Subcutaneous adipose tissue (tissue), 4 donors: Measurements from ENCODE around the gene MDFIC. TPM values are rescaled to one million over a fixed set of nuclear protein-coding genes. Genes with fewer than 3 reads are reported as not detected.

Experiments
- total RNA-seq, 4 donors: library from RNA; depleted of rRNA; stranded (reverse); fragments of >200 nt; gene quantifications; one replicate each; pipeline ENCODE4 v1.1.0, GENCODE V29; 2016
- TF ChIP-seq, protein P1 (sequence below): fragments of 450-650 bp; IDR thresholded peaks from one replicate; pipeline ENCODE4 v1.5.1; 2016; ENCODE audit warnings: low read depth, mild to moderate bottlenecking, control low read depth, antibody characterized with exemption, moderate library complexity

MDFIC gene
- total RNA-seq, 4 donors from 2014 or later = 104 to 132 (median 123) TPM

DNA sequence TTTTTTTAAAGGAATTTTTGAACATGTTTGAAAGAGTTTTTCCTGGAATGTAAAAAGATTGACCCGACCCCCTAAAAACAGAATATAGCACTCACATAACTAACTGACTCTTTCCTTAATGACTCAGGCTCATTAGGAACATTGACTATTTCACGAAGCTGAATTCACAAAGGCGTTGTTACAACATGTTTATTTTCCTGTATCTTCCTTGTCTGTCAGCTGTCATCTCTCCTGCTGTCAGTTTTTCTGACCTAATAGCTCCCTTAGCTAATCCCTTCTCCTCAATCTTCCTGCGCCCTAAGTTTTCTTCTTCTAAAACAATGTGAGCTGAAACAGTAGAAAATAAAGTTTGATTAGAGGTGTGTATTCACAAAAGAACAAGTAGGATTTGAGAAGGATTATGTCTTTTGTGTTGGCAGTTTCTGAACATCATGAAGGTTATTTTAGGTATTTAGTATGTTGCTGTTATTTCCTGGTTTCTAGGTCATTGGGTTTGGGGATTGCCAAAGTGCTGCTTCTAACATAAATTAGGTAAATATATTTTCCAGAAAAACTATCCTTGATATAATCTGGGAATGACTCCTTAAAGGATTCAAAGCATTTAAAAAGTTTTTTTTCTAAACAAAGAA lies 4.6 kb upstream of the MDFIC start:
- TF ChIP-seq, protein P1, sequence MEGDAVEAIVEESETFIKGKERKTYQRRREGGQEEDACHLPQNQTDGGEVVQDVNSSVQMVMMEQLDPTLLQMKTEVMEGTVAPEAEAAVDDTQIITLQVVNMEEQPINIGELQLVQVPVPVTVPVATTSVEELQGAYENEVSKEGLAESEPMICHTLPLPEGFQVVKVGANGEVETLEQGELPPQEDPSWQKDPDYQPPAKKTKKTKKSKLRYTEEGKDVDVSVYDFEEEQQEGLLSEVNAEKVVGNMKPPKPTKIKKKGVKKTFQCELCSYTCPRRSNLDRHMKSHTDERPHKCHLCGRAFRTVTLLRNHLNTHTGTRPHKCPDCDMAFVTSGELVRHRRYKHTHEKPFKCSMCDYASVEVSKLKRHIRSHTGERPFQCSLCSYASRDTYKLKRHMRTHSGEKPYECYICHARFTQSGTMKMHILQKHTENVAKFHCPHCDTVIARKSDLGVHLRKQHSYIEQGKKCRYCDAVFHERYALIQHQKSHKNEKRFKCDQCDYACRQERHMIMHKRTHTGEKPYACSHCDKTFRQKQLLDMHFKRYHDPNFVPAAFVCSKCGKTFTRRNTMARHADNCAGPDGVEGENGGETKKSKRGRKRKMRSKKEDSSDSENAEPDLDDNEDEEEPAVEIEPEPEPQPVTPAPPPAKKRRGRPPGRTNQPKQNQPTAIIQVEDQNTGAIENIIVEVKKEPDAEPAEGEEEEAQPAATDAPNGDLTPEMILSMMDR = no peak

DNA sequence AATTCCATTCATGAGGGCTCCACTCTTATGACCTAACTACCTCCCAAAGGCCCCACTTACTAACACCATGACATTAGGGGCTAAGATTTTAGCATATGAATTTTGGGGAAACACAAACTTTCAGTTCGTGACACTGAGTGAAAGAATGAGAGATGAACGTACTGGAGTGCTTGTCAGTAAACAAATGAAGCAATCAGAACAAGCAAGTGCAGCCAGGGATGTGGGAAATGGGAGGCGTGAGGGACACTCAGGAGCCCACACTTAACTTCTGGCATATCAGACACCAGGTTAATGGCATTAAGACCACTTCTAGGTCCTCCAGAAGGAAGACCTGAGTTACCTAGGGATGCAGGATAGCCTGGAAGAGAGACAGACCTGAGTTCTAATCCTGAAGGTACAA lies 2.3 kb upstream of the MDFIC start:
- TF ChIP-seq, protein P1 = no peak

DNA sequence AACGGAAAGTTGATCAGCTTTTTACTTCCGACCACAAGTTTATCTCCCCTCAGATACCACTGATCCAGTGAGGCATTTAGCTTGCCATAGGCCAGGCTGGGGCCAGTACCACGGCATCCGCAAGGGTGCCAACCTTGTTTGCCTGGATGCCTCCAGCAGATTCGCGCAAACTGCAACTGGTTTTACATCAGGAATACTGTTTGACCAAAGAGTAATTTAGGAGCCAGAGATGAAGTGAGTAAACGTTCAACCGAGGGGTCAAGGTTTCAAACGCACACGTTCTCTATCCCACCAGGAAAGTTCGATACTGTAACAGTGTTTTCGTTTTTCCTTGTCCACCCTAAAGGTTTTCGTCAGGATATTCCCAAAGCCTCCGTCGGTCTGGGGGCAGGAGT lies 266 bp upstream of the MDFIC start:
- TF ChIP-seq, protein P1 = no peak

DNA sequence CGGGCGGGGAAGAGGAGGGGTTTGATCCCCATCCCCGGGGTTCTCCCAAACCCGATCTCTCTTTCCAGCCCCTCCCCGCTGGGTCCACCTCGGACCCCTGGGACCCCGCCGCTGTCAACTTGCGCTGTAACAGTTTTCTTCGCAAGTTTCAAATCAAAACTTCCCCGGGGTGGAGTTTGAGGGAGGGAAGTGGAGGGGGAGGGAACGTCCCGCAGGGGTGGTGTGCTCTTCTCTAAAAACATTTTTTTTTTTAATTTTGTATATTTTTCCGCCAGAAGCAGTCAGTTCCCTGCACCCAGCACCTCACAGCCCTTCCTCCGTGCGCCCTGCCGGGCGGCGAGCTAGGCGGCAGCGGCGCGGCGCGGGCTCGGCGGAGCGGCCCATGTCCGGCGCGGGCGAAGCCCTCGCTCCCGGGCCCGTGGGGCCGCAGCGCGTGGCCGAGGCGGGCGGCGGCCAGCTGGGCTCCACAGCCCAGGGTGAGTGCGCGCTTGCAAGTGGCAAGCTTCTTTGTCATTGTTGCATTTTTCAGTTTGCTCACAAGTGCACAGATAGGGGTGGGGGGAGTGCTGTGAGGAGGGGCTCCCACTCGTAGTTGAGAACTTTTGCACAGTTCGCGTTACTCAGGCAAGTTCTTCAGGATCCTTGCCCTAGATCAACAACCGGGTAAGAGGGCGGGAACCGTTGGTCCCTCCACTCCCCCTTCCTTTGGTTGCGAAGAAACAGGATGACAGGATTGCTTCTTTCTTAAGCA lies 933 bp downstream of the MDFIC start:
- TF ChIP-seq, protein P1 = no peak

DNA sequence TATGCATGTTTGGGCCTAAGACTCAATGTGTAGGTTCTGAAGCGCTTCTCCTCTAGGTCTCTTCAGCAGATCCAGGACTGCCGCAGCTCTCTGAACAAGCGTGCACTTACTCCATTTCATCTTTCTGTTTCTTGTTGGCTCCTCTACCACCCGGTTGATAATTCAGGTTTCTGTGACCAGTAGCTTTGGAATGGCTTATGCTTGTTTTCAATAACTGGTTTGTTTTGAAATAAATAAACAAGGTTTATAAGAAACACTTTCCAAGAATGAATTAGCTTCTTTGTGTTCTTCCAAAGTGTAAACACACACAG lies 1.5 kb downstream of the MDFIC start:
- TF ChIP-seq, protein P1 = no peak

DNA sequence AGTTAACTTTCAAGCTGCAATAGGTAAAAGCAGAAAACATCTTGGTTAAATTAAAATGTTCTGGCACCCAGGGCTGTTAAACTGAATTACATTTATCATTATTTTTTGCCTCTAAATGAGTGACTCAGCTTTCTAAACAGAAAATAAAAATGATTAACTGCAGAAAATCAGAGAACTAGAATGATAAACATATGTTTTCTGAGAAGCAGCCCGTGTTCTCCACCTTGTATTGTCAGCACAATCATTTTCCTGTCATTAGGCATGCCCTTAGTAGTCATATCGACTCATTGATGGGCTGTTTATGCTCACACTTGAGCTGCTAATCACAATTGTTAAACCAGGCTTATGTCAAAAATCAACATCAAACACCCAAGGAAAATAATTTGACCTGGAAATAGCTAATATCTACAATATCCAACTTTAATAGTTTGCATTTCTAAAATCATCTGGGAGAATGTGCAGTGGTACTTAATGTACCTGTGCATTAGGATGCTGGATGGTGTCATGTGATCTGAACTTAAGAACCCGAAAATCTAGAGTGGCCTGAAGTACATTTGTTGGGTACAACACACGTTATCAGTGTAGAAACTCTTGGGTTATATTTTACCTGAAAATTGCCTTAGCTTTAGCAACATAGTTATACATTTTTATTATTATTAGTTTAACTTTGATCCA lies 2.3 kb downstream of the MDFIC start:
- TF ChIP-seq, protein P1 = no peak

DNA sequence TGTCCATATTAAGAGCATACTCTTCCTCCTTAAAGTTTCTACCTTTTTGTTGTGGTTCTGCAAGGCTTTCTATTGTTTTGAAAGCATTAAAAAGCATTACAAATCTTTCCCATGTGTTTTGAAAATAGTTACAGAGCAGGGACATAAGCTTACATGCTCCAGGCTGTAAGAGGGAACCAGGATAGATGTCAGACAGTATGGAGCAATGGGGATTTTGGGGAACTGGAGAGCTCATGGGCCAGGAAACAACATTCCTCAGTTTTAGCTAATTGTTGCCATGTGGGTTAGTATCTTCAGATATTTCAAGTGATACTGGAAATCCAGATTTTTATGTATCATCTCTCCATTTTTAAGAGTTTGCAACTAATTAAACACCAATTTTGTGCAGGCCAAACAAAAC lies 3.5 kb downstream of the MDFIC start:
- TF ChIP-seq, protein P1 = no peak
